Left hindlimb (tissue), 1 donor: ENCODE measurements around the gene CD9.
A peak's percentile ranks its signal among the peaks of the same experiment; 100 is the strongest.

Source experiments
- DNase-seq: peaks from one replicate; pipeline ENCODE4 v3.0.0-alpha.2; 2018

The CD9 gene

GRCh38 chr12:6277982-6278438 lies 77.8 kb downstream of the CD9 start:
- no peak for DNase-seq

DNA sequence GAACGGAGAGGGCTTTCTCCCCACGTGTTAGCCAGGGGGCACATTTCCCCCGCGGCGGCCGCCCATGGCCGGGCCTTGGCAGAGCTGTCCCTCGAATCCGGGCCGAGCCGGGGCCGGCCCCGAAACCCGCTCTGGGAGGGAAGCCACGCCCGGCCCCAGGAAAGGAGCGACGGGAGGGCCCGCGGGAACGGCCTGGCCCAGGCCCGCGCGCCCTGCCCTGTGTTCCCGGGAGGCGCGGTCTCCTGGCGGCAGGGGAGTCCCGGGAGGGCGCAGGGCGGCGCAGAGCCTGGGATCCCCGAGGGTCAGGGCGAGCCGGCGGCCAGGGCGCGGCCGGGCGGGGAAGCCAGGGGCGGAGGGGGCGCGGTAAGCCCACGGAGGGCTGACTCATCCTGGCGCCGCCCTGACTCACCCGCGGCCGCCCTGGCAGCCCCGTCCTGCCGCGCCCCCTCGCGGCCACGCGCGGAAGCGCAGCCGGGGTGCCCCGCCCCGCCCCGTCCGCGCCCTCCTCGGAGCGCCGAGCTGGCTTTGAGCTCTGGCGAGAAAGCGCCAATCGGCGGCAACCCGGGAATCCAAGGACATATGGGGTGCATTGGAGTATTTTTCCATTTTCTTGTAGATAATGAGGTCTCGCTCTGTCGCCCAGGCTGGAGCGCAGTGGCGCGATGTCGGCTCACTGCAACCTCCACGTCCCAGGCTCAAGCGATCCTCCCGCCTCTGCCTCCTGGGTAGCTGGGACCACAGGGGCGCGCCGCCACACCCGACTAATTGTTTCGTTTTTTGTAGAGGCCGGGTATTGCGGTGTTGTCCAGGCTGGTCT lies 78.4 kb downstream of the CD9 start:
- DNase-seq: peak; percentile 86

DNA sequence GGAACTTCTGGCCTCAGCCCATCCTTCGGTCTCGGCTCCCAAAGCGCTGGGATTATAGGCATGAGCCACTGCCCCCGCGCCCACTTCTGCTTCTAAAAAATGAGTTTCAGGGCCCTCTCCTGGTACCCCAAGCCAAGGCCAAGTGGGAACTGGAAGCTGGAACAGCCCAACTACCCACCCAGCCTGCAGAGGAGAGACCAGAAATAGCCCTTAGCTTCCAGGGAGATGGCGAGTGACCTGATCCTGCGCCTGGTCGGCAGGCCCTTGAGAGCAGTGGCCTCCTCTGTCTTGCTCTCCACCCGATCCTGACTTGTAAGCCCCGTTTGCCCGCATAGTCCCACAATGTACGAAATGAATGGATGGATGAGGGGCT lies 79.0 kb downstream of the CD9 start:
- DNase-seq: no peak

GRCh38 chr12:6279631-6280030 lies 79.4 kb downstream of the CD9 start:
- DNase-seq: no peak

- DNase-seq: no peak
These were observed 79.9 kb downstream of the CD9 start for GRCh38 chr12:6280053-6280469.

- DNase-seq: no peak
These were observed 80.5 kb downstream of the CD9 start for GRCh38 chr12:6280672-6281071.

DNA sequence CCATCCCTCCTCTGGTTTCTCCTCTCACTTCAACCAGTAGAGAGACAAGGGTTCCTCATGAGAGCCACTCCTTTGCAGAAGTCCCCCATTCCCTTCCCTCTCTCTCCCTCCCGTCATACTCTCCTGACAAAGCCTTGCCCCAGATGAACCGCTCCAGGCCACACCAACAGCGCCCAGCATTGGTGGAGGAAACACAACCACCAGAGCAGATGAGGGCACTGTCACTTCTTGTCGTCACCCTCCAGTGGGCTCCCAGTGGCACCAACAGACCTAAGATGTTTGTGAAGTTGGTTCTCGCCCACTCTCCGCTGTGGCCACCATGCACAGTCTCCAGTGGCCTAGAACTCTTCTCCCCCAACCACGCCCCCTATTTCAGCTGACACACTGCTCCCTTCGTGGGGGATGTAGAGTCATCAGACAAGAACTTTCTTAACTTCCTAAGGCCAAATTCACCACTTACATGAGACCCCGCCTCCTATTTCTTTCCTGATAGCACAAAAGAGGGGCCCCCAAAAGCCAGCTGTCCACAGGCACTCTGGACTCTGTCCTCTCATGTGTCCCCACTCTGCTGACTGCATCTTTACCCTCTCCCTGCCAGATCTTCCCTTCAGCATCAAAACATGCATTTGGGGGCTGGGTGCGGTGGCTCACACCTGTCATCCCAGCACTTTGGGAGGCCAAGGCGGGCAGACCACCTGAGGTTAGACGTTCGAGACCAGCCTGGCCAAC lies 81.0 kb downstream of the CD9 start:
- no peak for DNase-seq

GRCh38 chr12:6282453-6282840 lies 82.2 kb downstream of the CD9 start:
- DNase-seq: no peak

DNA sequence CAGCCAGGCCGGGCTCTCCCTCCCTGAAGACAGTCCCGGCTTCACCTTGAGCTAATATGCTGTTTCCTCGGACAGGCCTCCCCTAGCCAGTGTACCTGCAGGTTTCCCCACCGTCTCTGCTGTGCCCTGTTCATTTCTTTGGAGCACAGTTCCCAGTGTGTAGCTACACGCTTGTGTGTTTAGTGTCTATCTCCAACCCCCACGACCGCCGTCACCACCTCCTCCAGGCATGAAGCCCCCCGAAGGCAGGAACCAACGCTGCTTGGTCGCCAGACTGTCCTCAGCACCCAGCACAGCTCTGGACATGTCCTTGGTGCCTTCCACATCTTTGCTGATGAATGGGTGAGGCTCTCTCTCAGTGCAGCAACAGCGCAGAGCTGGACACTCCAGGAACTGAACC lies 84.1 kb downstream of the CD9 start:
- DNase-seq: no peak

DNA sequence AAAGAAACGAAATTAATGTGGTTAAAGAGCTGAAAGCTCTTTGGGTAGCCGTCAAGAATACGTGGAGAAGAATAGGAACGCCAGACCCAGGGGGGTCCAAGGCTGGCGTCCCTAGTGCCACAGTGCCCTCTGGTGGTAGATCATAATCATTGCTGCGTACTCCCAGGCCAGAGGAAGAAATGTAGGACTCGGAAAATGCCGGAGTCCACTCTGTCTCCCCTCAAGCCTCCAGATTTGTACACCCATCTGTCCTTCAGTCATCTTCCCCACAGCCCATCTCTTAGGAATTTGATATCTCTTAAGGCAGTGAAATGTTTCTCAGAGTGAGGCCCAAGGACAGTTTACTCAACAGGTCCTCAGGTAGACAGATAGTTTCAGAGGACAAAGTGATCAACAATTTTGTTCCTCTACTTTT lies 84.9 kb downstream of the CD9 start:
- DNase-seq: peak; percentile 74

GRCh38 chr12:6285532-6286306 lies 85.5 kb downstream of the CD9 start:
- DNase-seq: no peak
